Stimulated activated CD4-positive, alpha-beta T cell treated with anti-CD3 and anti-CD28 coated beads, TNF-alpha, amount 100 ng/mL, for 24 hours (primary cell): ENCODE data around the gene TSC22D4.
A peak's percentile ranks its signal among the peaks of the same experiment; 100 is the strongest.
"Not testable (repeated sequence)": the region's sequence is repeated elsewhere in the genome, so short reads cannot be mapped to it uniquely, and the experiment has no call there.

Source experiments
- DNase-seq, 3 experiments: peaks; one replicate each; pipeline ENCODE4 v3.0.0-alpha.2; 2020; ENCODE audit warnings: low read depth in 3 of 3

Gene TSC22D4

DNA sequence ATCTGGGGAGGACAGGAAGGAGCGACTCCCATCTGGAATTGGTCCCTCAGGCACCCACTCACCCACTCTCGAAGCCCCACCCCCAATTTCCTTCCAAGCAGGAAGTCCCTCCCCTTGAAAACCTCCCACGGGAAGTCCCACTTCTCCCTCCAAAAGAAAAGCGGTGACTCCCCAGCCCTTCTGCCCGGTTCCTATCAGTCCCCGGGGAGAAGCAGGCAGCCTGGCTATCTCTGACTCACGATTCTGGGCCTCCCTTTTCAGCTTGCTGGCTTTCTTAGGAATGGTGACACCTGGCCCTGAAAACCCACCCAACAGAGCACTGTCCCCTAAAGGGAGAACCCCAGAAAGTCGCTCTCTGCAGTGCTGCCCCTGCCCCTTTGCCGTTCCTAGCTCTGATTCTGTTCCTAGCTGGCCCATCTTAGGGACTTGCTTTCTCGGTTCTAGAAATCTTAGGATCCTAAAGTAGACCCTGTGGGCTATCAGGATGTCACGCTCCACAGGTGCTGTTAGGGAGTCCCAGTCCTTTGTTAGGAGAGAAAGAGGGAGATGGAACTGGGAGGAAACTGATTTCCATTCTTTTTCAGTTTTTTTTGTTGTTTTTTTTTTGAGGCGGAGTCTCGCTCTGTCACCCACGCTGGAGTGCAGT is 6.0 kb downstream of the TSC22D4 start:
- no peak for DNase-seq

DNA sequence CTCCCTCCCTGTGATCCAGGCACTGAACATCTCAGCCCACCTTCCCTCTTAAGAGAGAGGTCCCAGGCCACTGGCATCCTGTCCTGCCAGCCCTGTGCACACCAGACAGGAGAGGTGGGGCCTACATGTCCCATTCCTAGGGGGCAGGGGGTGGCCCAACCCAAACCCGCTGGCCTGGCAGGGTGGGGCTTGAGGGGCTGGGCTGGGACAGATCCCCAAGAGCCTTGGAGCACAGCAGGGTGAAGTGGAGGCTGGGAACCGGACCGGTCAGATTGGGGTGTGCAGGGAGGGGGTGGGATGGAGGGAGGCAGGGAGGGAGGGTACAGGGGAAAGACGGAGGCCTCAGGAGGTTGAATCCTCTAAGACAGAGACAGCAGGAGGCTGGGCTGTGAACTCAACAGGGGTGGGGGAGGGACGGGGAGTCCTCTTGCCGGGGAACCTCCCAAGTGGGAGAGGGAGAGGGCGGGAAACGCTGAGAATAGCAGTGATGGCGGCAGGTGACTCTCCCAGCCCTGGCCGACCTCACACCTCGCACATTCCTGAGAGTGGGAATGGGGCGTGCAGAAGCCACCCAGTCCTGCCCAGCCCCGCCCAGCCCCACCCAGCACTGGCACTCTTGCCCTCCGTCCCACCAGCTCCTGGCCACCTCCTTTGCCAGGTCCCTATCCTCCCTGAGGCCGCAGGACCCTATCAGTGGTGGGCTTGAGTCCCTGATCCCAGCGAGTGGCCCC is 6.7 kb downstream of the TSC22D4 start:
- no peak for DNase-seq

DNA sequence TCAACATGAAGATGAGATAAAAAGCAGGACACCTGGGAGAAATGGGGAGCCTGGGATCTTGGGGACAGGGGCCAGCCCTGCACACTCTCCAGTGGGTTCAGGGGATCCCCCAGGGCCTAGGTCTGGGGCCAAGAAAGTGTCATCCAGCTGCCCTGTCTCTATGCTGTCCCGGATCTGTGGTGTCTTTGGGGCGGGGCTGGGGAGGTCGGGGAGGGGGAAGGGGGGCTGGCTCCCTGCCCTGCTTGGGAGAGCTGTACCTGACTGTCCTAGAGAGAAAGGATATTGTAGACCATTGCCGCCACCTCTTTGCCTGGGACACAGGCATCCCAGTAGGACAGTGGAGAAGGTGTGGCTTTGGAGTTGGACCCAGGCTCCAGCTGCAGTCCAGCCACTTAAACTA is 8.0 kb downstream of the TSC22D4 start:
- DNase-seq: no peak

DNA sequence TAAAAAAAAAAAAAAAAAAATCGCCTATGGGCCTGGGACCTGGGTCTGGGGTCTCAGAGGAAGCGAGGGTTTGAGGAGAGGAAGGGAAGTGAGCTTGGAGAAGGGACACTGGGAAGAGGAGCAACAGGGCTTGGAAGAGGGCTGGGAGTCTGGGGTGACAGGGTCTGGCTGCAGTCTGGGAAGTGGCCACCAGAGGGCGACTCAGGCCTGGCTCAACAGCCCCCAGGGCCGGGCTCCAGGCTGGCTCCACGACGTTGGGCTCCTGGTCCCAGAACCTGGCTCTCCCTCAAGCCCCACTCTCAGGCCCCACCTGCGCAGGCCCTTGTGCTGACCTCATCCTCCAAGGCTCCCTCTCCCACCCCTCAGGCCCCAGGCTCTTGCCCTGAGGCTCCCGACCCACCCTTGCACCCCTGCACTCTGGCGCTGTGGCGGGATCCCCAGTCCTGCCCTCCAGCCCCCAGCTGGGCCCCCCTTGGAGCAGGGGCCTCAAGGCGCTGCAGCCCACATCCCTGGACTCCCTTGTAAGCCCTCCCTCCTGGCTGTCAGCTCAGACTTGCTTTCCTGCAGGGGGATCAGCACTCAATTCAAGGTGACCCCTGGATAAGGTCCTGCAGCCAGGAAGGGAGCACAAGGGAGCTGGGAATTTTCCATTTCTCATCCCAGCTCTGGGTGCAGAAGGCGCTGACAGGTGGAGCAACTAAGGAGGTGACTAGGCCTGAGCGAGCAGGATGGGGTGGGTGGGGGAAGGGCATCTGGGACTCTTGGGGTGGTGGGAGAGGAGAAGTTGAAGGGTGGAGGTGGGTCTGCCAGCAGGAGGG is 9.6 kb downstream of the TSC22D4 start:
- DNase-seq: peak; percentile 72 to 83 (median 76)

DNA sequence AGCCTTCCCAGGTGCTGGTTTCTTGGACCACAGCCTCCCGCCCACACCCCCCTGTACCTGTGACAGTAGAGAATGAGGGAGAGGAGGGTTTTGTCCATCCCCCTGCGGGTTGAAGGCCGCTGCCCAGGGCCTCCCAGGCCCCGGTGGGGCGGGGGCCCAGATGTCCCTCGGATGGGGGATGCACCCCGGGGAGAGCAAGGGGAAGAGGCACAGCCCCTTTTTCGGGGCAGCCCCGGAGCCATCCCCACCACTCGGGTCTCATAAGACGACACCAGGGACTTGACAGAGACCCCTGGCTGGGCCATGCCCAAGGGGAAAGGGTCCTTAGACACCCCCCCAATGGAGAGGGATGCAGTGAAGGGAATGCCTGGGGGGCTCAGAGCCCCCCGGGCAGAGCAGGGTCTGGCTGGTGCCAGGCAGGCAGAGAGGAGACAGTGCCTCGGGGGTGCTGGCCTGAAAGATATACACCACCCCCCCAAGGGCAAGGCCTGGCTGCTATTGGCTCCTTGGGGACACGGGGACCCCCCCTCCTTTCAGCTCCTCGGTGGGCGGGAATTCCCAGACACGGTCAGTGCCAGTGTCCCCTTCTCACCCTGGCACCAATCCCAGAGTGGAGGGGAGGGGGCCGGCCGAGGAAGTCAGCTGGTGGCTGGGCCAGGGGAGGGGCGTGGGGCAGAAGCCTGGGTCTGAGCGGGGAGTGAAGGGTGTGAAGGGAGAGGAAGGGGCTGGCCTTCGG is 11.2 kb downstream of the TSC22D4 start:
- DNase-seq: no peak

DNA sequence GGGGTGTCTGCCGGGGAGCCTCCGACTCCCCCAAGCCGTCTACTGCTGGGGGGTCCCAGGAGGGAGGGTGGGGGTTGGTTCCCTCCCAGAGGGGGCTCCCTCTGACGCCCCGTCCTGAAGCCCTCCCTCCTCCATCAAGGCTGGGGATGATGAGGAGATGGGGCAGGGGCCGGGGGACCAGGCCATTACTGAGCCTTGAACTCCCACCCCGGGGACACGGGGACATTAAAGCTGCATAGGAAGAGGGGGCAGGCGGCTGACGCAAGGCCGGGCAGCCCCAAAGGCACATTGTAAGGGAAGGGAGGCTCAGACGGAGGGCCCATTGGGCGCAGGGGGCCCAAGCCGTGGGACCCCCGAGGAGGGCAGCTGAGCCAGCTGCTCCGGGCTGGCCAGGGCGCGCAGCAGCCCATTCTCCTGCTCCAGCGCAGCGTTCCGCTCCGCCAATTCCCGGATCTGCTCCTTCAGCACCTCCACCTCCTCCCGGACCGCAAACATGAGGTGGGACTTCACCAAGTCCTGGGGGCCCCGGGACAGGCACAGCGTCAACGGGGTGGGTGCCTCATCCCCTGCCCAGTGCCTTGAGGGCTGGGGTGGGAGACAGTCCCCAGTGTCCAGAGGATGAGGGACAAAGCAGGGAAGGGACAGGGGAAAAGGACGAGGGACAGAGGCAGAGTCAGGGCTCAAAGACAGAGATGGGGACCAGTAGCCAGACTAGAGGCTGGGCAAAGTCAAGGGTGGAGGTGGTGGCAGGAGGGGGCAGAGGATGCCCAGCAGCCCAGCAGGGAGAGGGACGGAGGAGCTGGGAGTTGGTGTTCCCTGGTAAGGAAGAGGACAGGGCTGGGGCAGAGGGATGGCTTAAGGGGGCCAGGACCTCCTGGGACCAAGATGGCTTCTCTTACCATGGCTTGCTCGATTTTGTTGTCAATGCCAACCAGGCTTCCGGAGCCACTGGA is 12.1 kb downstream of the TSC22D4 start:
- no peak for DNase-seq

DNA sequence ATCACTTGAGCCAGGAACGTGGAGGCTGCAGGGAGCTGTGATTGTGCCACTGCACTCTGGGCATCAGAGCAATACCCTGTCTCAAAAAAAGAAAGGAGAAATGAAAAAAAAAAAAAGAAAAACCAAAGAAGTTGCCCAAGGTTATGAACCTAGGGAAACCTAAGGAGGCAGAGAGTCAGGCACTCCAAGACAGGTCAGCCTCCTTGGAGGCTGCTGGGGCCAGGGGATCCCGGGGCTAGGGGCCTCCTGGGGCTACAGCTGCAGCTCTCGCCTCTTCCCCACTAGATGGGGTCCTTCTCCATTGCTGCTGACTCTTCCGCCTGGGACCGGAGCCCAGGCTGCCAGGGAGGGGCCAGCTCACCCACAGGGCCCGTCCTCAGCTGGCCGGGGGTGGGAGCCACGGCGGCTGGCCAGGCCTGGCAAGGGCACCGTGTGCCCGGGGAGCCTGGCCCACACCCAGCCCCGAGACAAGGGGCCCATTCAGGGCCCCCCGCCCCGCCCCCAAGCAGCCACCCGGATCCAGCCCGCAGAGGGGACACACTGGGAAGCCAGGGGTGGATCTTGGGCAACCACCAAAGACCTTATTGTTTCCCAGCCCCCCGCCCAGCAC is 13.2 kb downstream of the TSC22D4 start:
- no peak for DNase-seq

DNA sequence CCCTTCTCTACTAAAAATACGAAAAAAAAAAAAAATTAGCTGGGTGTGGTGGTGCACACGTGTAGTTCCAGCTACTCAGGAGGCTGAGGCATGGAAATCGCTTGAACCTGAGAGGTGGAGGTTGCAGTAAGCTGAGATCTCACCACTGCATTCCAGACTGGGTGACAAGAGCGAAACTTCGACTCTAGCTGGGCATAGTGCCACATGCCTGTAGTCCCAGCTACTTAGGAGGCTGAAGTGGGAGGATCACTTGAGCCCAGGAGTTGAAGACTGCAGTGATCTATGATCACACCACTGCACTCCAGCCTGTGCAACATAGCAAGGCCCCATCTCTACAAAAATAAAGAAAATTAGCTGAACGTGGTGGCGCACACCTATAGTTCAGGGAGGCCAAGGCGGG is 13.7 kb downstream of the TSC22D4 start:
- DNase-seq: no peak

DNA sequence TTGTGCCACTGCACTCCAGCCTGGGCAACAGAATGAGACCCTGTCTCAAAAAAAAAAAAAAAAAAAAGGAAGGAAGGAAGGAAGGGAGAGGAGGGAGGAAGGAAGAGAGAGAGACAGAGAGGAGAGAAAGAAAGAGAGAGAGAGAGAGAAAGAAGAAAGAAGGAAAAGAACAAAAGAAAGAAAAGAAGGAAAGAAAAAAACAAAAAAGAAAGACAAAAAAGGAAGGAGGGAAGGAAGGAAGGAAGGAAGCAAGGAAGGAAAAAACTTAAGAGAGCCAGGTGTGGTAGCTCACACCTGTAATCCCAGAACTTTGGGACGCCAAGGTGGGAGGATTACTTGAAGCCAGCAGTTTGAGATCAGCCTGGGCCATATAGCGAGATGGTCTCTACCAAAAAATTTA is 14.2 kb downstream of the TSC22D4 start:
- DNase-seq: no peak

DNA sequence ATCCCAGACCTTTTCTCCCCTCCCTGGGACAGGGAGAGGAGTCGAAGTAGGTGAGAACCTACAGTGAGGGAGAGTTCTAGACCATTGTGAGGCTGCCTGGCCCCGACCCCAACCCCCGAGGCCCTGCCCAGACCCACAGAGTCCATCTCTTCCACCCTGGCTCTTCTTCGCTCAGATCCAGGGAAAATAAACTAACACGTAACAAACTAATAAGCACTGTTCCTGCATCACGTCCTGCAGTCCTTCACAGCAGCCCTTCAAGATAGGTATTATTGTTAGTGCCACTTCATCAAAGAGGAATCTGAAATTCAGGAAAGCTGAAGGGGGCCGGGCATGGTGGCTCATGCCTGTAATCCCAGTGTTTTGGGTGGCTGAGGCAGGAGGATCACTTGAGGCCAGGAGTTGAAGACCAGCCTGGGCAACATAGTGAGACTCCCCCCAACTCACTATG is 14.8 kb downstream of the TSC22D4 start, which contains the start of gene SPACDR:
TSS of gene SPACDR (minus strand) at position 51 of the 451 bp plus-strand sequence. CDS start 235 bp downstream, outside the sequence.
- no peak for DNase-seq

DNA sequence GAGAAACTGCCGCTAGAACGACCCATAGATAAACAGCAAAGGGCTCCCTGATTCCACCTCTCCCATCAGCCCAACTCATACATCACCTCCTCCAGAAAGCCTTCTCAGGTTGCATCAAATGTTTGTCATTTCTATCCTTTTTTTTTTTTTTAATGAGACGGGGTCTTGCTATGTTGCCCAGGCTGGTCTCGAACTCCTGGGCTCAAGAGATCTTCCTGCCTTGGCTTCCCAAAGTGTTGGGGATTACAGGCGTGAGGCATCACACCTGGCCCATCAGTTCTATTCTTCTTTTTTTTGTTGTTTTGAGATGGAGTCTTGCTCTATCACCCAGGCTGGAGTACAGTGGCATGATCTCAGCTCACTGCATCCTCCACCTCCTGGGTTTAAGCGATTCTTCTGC is 22.0 kb downstream of the TSC22D4 start:
- DNase-seq: no peak

DNA sequence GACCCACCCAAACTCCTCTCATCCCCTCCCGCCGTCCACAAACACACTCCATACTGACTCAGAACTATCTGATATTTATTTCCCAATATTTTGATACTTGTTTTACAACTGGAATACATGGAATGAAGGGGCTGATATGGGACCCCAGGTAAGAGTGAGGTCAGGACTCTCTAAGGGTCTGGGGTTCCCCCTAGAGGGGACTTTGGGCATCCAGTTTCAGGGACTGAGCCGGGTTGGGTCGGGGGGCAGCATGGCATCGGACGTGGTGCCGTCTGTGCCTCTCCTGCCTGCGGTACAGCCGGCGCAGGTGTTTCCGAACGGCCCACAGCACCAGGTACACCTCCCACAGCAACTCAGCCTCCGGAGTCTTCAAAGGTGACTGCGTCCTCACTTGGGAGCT is 22.5 kb downstream of the TSC22D4 start:
- no peak for DNase-seq

DNA sequence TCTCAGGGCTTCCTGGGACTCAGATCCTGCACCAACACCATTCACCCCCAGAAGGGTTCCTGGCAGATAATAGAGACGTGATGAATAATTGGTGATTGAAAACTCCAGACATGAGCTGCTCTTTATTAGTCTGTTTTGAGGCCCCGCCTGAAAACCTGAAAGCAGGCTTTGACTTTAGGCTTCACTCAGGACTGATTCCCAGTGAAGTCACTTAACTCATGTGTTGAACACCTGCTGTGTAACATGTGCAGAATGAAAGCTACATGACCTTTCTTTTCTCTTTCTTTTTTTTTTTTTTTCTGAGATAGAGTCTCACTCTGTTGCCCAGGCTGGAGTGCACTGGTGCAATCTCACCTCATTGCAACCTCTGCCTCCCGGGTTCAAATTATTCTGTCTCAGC is 23.8 kb downstream of the TSC22D4 start:
- DNase-seq: no peak

DNA sequence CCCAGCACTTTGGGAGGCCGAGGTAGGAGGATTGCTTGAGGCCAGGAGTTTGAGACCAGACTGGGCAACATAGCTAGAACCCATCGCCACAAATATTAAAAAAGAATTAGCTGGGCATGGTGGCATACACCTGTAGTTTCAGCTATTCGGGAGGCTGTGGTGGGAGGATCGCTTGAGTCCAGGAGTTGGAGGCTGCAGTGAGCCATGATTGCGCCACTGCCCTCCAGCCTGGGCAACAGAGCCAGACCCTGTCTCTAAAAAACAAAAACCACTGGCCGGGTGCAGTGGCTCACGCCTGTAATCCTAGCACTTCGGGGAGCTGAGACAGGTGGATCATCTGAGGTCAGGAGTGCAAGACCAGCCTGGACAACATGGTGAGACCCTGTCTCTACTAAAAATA is 25.2 kb downstream of the TSC22D4 start:
- DNase-seq: not testable (repeated sequence)

DNA sequence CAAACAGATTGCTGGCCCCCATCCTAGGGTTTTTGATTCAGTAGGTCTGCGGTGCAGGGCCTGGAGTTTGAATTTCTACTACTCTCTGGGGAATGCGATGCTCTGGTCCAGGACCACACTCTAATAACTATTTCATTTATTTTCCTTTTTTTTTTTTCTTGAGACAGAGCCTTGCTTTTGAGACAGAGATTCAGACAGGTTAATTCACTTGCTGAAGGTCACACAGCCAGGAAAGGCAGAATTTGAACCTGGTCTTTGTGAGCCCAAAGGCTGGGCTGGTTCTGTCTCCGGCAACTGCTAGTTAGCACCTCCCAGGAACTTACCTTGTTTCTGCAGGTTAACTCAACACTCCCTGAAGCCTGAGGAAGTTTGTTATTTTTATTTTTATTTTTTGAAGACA is 26.5 kb downstream of the TSC22D4 start:
- DNase-seq: no peak

DNA sequence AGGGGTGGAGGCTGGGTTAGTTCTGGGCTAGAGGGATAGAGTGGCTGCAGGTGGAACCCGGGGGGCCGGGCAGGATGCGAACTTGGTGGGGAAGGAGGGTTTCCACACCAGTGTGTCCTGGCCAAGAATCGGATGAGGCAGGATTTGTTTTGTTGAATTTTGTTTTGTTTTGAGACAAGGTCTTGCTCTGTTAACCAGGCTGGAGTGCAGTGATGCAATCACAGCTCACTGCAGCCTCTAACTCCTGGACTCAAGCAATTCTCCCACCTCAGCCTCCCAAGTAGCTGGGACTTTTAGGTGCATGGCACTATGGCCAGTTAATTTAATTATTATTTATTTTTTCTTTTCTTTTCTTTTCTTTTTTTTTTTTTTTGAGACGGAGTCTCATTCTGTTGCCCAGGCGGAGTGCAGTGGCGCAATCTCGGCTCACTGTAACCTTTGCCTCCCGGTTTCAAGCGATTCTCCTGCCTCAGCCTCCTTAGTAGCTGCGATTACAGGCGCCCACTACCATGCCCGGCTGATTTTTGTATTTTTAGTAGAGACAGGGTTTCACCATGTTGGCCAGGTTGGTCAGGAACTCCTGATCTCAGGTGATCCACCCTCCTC is 29.7 kb downstream of the TSC22D4 start:
- DNase-seq: no peak

DNA sequence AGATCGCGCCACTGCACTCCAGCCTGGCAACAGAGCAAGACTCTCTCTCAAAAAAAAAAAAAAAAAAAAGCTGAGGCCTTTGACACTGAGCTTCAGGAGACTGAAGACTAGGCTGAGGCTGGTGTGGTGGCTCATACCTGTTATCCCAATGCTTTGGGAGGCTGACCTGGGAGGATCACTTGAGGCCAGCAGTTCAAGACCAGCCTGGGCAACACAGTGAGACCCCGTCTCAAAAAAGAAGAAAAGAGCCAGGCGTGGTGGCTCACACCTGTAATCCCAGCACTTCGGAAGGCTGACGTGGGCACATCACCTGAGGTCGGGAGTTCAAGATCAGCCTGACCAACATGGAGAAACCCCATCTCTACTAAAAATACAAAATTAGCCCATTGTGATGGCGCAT is 31.7 kb downstream of the TSC22D4 start:
- DNase-seq: not testable (repeated sequence)

DNA sequence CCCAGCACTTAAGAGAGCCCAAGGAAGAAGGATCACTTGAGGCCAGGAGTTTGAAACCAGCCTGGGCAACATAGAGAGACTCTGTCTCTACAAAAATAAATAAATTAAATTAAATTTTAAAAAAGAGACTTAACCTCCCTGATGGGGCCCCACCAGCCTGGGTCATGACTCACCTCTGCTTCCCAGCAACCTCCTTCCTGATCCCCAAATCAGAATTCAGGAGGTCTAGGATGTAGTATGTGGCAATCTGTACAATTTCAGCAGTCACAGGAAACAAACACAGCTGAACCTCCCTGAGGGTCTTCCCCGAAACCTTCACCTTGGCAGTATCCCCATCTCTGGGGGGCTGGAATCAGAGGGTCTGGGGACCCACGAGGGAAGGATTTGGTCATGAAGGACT is 33.0 kb downstream of the TSC22D4 start:
- no peak for DNase-seq

DNA sequence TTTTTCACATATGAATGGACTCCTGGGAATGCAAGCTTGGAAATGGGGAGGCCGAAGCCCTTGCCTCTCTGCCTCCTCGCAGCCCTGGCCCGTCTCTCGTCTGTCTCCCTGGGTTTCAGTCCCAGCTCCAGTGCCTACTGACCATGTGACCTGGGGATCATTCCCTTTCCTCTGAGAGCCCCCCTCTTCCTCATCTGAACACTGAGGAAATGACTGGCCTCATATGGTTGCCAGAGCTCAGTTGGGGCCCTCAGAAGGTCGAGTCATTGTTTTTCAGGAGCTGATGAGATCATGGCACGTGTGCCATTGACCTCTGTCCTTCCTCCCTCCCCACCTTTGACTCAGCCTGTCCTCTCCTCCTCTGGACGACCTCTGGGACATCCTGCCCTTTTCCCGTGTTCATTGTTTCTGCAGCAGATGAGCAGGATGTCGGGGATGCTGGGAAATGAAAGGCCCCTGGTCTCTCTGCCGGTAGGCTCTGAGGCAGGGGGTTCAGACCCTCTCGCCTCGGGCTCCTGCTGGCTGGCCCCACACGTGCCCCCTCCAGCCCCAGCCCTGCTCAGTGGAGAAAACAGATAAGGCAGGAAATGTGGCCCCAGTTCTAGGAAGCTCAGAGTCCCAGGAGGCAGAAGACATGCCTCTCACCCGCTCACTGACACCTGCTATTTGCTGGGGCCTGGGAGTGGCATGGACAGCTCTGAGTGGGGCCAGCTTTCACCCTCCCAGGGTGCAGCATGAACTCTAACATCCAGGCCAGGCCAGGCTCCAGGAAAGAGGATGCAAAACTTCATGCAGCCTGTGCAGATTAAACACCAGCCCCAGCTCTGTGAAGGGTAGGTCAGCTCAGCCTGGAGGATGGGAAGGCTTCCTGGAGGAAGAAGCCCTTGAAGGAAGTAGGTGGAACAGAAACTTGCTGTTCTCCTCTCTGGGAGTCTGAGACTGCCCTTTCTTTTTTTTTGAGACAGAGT is 34.4 kb downstream of the TSC22D4 start:
- DNase-seq: no peak
